ENCODE results near the gene SCAMP2. TPM values are rescaled to one million over a fixed set of nuclear protein-coding genes. Genes with fewer than 3 reads are reported as not detected.

The SCAMP2 gene
- total and polyA plus RNA-seq, 2 of the 13 experiments (the other 11 are each of a cell fraction or from before 2014, with no cell fraction given): 34.8 to 121 TPM

GRCh38 chr15:74842581-74843444, 30.4 kb downstream of the SCAMP2 start, which contains the start of gene ULK3 (continued):
- TF ChIP-seq HNF4G (IDR thresholded peaks at IDR 0.05; ENCODE audit: borderline replicate concordance, low read depth, low read length) (no peak), HNF4G (CRISPR knock-in tag; IDR thresholded peaks at IDR 0.05; ENCODE audit: borderline replicate concordance, low read depth) (no peak), ZNF7 (CRISPR knock-in tag; IDR thresholded peaks at IDR 0.05) (no peak), ZNF552 (CRISPR knock-in tag; IDR thresholded peaks at IDR 0.05; ENCODE audit: borderline replicate concordance) (peak; percentile 79; the same call in 1 of the 2 replicates), POLR2AphosphoS5 (IDR thresholded peaks at IDR 0.05; ENCODE audit: low read depth, low read length) (peak; percentile 55), ELF4 (CRISPR knock-in tag; IDR thresholded peaks at IDR 0.05; ENCODE audit: borderline replicate concordance) (no peak), ZNF784 (CRISPR knock-in tag; IDR thresholded peaks at IDR 0.05; ENCODE audit: borderline replicate concordance) (peak; percentile 57; the same call in 1 of the 2 replicates), ZNF782 (CRISPR knock-in tag; IDR thresholded peaks at IDR 0.05; ENCODE audit: borderline replicate concordance) (peak; percentile 43), PBX2 (CRISPR knock-in tag; IDR thresholded peaks at IDR 0.05) (peak; percentile 88), KLF9 (CRISPR knock-in tag; IDR thresholded peaks at IDR 0.05; ENCODE audit: low read depth) (no peak), KLF15 (CRISPR knock-in tag; IDR thresholded peaks at IDR 0.05; ENCODE audit: borderline replicate concordance) (no peak), BRCA1 (CRISPR knock-in tag; IDR thresholded peaks at IDR 0.05) (0 out of 2 replicates have a peak, but pooled peaks have one; percentile 38), TP53 (CRISPR knock-in tag; conservative IDR thresholded peaks at IDR 0.05) (no peak), ZFP82 (CRISPR knock-in tag; IDR thresholded peaks at IDR 0.05; ENCODE audit: borderline replicate concordance) (no peak), ZNF747 (CRISPR knock-in tag; IDR thresholded peaks at IDR 0.05; ENCODE audit: borderline replicate concordance) (0 out of 2 replicates have a peak, but pooled peaks have one; percentile 39), ZNF335 (CRISPR knock-in tag; IDR thresholded peaks at IDR 0.05) (no peak), PHB2 (IDR thresholded peaks at IDR 0.05; ENCODE audit: partially characterized antibody) (no peak), CHCHD3 (CRISPR knock-in tag; IDR thresholded peaks at IDR 0.05) (no peak), ATF7-NPFF (CRISPR knock-in tag; IDR thresholded peaks at IDR 0.05; ENCODE audit: low read depth) (no peak), CENPT (CRISPR knock-in tag; IDR thresholded peaks at IDR 0.05; ENCODE audit: low read depth) (no peak), FOXJ3 (CRISPR knock-in tag; IDR thresholded peaks at IDR 0.05; ENCODE audit: borderline replicate concordance) (no peak), ZNF780A (CRISPR knock-in tag; IDR thresholded peaks at IDR 0.05) (no peak), AGO1 (IDR thresholded peaks at IDR 0.05; ENCODE audit: low read depth, low read length, poor library complexity, severe bottlenecking) (peak; percentile 69), ZSCAN21 (CRISPR knock-in tag; IDR thresholded peaks at IDR 0.05; ENCODE audit: borderline replicate concordance) (peak; percentile 34; the same call in 1 of the 2 replicates)
- TF ChIP-seq, protein P1, sequence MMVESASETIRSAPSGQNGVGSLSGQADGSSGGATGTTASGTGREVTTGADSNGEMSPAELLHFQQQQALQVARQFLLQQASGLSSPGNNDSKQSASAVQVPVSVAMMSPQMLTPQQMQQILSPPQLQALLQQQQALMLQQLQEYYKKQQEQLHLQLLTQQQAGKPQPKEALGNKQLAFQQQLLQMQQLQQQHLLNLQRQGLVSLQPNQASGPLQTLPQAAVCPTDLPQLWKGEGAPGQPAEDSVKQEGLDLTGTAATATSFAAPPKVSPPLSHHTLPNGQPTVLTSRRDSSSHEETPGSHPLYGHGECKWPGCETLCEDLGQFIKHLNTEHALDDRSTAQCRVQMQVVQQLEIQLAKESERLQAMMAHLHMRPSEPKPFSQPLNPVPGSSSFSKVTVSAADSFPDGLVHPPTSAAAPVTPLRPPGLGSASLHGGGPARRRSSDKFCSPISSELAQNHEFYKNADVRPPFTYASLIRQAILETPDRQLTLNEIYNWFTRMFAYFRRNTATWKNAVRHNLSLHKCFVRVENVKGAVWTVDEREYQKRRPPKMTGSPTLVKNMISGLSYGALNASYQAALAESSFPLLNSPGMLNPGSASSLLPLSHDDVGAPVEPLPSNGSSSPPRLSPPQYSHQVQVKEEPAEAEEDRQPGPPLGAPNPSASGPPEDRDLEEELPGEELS (CRISPR knock-in tag; IDR thresholded peaks at IDR 0.05): no peak

All from HepG2 (cell line).